Measurements from ENCODE around the gene EFCAB3.

- TF ChIP-seq, protein P1, sequence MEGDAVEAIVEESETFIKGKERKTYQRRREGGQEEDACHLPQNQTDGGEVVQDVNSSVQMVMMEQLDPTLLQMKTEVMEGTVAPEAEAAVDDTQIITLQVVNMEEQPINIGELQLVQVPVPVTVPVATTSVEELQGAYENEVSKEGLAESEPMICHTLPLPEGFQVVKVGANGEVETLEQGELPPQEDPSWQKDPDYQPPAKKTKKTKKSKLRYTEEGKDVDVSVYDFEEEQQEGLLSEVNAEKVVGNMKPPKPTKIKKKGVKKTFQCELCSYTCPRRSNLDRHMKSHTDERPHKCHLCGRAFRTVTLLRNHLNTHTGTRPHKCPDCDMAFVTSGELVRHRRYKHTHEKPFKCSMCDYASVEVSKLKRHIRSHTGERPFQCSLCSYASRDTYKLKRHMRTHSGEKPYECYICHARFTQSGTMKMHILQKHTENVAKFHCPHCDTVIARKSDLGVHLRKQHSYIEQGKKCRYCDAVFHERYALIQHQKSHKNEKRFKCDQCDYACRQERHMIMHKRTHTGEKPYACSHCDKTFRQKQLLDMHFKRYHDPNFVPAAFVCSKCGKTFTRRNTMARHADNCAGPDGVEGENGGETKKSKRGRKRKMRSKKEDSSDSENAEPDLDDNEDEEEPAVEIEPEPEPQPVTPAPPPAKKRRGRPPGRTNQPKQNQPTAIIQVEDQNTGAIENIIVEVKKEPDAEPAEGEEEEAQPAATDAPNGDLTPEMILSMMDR (IDR thresholded peaks at IDR 0.05) = no peak
- TF ChIP-seq POLR2A (IDR thresholded peaks at IDR 0.05) = no peak
Measured at GRCh38 chr17:62388856-62389255, 8.5 kb downstream of the EFCAB3 start.
